K562 (cell line): ENCODE data around the gene SLC25A40. TPM values are rescaled to one million over a fixed set of nuclear protein-coding genes. Genes with fewer than 3 reads are reported as not detected.

Experiments
- ARNT ChIP-seq, 2 experiments: fragments of 450-650 bp; IDR thresholded peaks; 2 replicates each; pipeline ENCODE4 v1.6.1; 2016; ENCODE audit warnings: mild to moderate bottlenecking in 1 of 2
- CCNT2 ChIP-seq: IDR thresholded peaks from 2 replicates; pipeline ENCODE4 v1.6.1; 2011; ENCODE audit warnings: borderline replicate concordance, low read depth, mild to moderate bottlenecking, moderate library complexity, mixed read lengths, low read length; ENCODE audit not compliant: insufficient read length; ENCODE audit errors: extremely low read depth
- CHD1 ChIP-seq: fragments of 200-600 bp; sonication (generic); IDR thresholded peaks from one replicate; pipeline ENCODE4 v1.6.1; 2012; ENCODE audit warnings: mild to moderate bottlenecking, moderate library complexity, low read length, inconsistent platforms
- FOXA3 ChIP-seq, 2 experiments: fragments of 450-650 bp in 1 of 2; sonication (generic) in 1 of 2; formaldehyde crosslinking; IDR thresholded peaks in 1 of 2; conservative IDR thresholded peaks in 1 of 2; 2 replicates each; pipeline versions ENCODE4 v1.4.0 to v1.8.0; 2020 to 2022; ENCODE audit warnings: mild to moderate bottlenecking in 2 of 2, missing genetic modification reagents in 1 of 2
- FOXK1 ChIP-seq: sonication (generic); formaldehyde crosslinking; IDR thresholded peaks from 2 replicates; pipeline ENCODE4 v1.8.0; 2022; ENCODE audit warnings: missing genetic modification reagents, mild to moderate bottlenecking, borderline replicate concordance
- HDAC3 ChIP-seq: fragments of 450-650 bp; IDR thresholded peaks from 2 replicates; pipeline ENCODE4 v1.6.1; 2018; ENCODE audit warnings: borderline replicate concordance, mild to moderate bottlenecking, moderate library complexity; ENCODE audit not compliant: partially characterized antibody
- HES1 ChIP-seq: fragments of 450-650 bp; IDR thresholded peaks from 2 replicates; pipeline ENCODE4 v1.6.1; 2016; ENCODE audit warnings: low read depth, mild to moderate bottlenecking, moderate library complexity
- HIVEP1 ChIP-seq: fragments of 250-450 bp; sonication (Bioruptor Pico); IDR thresholded peaks from 2 replicates; pipeline ENCODE4 v1.4.0; 2020; ENCODE audit warnings: mild to moderate bottlenecking
- HNRNPH1 ChIP-seq: fragments of 200-400 bp; formaldehyde crosslinking; optimal IDR thresholded peaks from 2 replicates; pipeline ENCODE3; 2017; ENCODE audit warnings: low read depth, mild to moderate bottlenecking, low read length, moderate library complexity
- JUND ChIP-seq, 2 experiments: IDR thresholded peaks; 2 replicates in 1 of 2; 3 replicates in 1 of 2; pipeline ENCODE4 v1.6.1; 2011; ENCODE audit warnings: borderline replicate concordance in 2 of 2, low read depth in 2 of 2, low read length in 2 of 2, improper control_type of control experiment in 1 of 2, missing biosample characterization in 1 of 2, missing genetic modification characterization in 1 of 2, missing genetic modification reagents in 1 of 2
- MITF ChIP-seq: IDR thresholded peaks from 2 replicates; pipeline ENCODE4 v1.6.1; 2014; ENCODE audit warnings: antibody characterized with exemption
- NR4A1 ChIP-seq, 2 experiments: fragments of 250-450 bp in 1 of 2; fragments of 450-650 bp in 1 of 2; sonication (Bioruptor Pico) in 1 of 2; IDR thresholded peaks; 2 replicates each; pipeline versions ENCODE4 v1.4.0 to v1.6.1; 2016 to 2020; ENCODE audit warnings: mild to moderate bottlenecking in 2 of 2, missing compliant biosample characterization in 1 of 2, missing genetic modification characterization in 1 of 2, moderate library complexity in 1 of 2
- POLR2B ChIP-seq: fragments of 450-650 bp; IDR thresholded peaks from 2 replicates; pipeline ENCODE4 v1.6.1; 2018; ENCODE audit warnings: low read depth; ENCODE audit not compliant: partially characterized antibody
- PRMT5 ChIP-seq: sonication (generic); formaldehyde crosslinking; IDR thresholded peaks from 2 replicates; pipeline ENCODE4 v1.5.0; 2020; ENCODE audit warnings: missing genetic modification reagents
- SP1 ChIP-seq: sonication (generic); formaldehyde crosslinking; IDR thresholded peaks from 2 replicates; pipeline ENCODE4 v1.8.1; 2022; ENCODE audit warnings: mild to moderate bottlenecking, missing genetic modification reagents
- SRF ChIP-seq, 2 experiments: fragments of 250-450, 450-650 bp in 1 of 2; sonication (Bioruptor Pico) in 1 of 2; sonication (generic) in 1 of 2; formaldehyde crosslinking; IDR thresholded peaks; 2 replicates each; pipeline versions ENCODE4 v1.5.0 to v1.5.1; 2020 to 2022; ENCODE audit warnings: mild to moderate bottlenecking in 1 of 2, missing genetic modification reagents in 1 of 2
- TAF9B ChIP-seq: fragments of 450-650 bp; IDR thresholded peaks from 2 replicates; pipeline ENCODE4 v1.6.1; 2018; ENCODE audit warnings: mild to moderate bottlenecking; ENCODE audit not compliant: partially characterized antibody
- polyA plus RNA-seq, 8 experiments: library from polyadenylated mRNA; depleted of rRNA in 4 of 8; stranded (reverse) in 5 of 8; unstranded in 3 of 8; fragments of >200 nt; fragmentation: Nextera tagmentation in 2 of 8; fragmentation: Illumina TruSeq in 1 of 8; extraction: Ambion mirVana in 2 of 8; extraction: Trizol in 1 of 8; gene quantifications; 2 replicates each; pipeline versions ENCODE4 v1.2.1 to v1.2.3, GENCODE V29; 2011 to 2014; ENCODE audit warnings: inconsistent platforms in 1 of 8, missing spikeins in 1 of 8
- total RNA-seq, 7 experiments: library from RNA; depleted of rRNA in 6 of 7; stranded (reverse); fragments of >200 nt in 6 of 7; fragmentation: Illumina TruSeq in 2 of 7; extraction: Trizol in 2 of 7; gene quantifications; 2 replicates each; pipeline versions ENCODE4 v1.2.1 to v1.2.3, GENCODE V29; 2011 to 2021; ENCODE audit warnings: low replicate concordance in 1 of 7
- TF ChIP-seq, protein P1 (sequence below): fragments of 450-650 bp; IDR thresholded peaks from 2 replicates; pipeline ENCODE4 v1.6.1; 2017; ENCODE audit warnings: antibody characterized with exemption

Gene SLC25A40
- total and polyA plus RNA-seq, 9 of the 15 experiments (the other 6 are each of a cell fraction or from before 2014, with no cell fraction given): 6.7 to 44.0 (median 26.5) TPM

- TF ChIP-seq, protein P1, sequence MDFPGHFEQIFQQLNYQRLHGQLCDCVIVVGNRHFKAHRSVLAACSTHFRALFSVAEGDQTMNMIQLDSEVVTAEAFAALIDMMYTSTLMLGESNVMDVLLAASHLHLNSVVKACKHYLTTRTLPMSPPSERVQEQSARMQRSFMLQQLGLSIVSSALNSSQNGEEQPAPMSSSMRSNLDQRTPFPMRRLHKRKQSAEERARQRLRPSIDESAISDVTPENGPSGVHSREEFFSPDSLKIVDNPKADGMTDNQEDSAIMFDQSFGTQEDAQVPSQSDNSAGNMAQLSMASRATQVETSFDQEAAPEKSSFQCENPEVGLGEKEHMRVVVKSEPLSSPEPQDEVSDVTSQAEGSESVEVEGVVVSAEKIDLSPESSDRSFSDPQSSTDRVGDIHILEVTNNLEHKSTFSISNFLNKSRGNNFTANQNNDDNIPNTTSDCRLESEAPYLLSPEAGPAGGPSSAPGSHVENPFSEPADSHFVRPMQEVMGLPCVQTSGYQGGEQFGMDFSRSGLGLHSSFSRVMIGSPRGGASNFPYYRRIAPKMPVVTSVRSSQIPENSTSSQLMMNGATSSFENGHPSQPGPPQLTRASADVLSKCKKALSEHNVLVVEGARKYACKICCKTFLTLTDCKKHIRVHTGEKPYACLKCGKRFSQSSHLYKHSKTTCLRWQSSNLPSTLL: no peak
- TF ChIP-seq JUND (IDR thresholded peaks at IDR 0.05; ENCODE audit: borderline replicate concordance, low read depth, low read length): no peak
- TF ChIP-seq JUND (tag; IDR thresholded peaks at IDR 0.05; ENCODE audit: borderline replicate concordance, low read depth, low read length): no peak
- TF ChIP-seq FOXK1 (CRISPR knock-in tag): no peak
- no peak for TF ChIP-seq HES1
- 0 out of 4 replicates have a peak, but pooled peaks of 1 of the 2 experiments have one; percentile 0 for TF ChIP-seq ARNT (IDR thresholded peaks at IDR 0.05)
- TF ChIP-seq CCNT2: peak; percentile 19
- TF ChIP-seq HDAC3: peak; percentile 32
- no peak for TF ChIP-seq NR4A1 (CRISPR knock-in tag; IDR thresholded peaks at IDR 0.05)
- no peak for TF ChIP-seq NR4A1 (tag; IDR thresholded peaks at IDR 0.05)
- TF ChIP-seq FOXA3 (CRISPR knock-in tag; conservative IDR thresholded peaks at IDR 0.05 in 1 of 2, IDR thresholded peaks at IDR 0.05 in 1 of 2): no peak
- peak; percentile 44 for TF ChIP-seq TAF9B
- no peak for TF ChIP-seq SRF (CRISPR knock-in tag; IDR thresholded peaks at IDR 0.05)
- no peak for TF ChIP-seq POLR2B
- peak; percentile 84 for TF ChIP-seq CHD1
- no peak for TF ChIP-seq MITF
- no peak for TF ChIP-seq PRMT5 (CRISPR knock-in tag)
- no peak for TF ChIP-seq SP1
- TF ChIP-seq HIVEP1 (CRISPR knock-in tag): no peak
- TF ChIP-seq HNRNPH1: no peak
Observed at GRCh38 chr7:87876869-87877234, 692 bp upstream of the SLC25A40 start (continued).
